GM12875 (cell line): ENCODE results near the gene KIF3C.
"Not testable (repeated sequence)": the region's sequence is repeated elsewhere in the genome, so short reads cannot be mapped to it uniquely, and the experiment has no call there.

Experiments
- H3K4me3 ChIP-seq: one replicate; pipeline ENCODE4 v1.5.1; 2011; ENCODE audit warnings: low read depth, low read length, control low read depth
- TF ChIP-seq, protein P1 (sequence below): IDR thresholded peaks from 2 replicates; pipeline ENCODE4 v1.5.1; 2011; ENCODE audit warnings: low read depth, mild to moderate bottlenecking, control low read depth, inconsistent platforms, low read length, moderate library complexity, borderline replicate concordance; ENCODE audit not compliant: insufficient read depth

KIF3C gene

DNA sequence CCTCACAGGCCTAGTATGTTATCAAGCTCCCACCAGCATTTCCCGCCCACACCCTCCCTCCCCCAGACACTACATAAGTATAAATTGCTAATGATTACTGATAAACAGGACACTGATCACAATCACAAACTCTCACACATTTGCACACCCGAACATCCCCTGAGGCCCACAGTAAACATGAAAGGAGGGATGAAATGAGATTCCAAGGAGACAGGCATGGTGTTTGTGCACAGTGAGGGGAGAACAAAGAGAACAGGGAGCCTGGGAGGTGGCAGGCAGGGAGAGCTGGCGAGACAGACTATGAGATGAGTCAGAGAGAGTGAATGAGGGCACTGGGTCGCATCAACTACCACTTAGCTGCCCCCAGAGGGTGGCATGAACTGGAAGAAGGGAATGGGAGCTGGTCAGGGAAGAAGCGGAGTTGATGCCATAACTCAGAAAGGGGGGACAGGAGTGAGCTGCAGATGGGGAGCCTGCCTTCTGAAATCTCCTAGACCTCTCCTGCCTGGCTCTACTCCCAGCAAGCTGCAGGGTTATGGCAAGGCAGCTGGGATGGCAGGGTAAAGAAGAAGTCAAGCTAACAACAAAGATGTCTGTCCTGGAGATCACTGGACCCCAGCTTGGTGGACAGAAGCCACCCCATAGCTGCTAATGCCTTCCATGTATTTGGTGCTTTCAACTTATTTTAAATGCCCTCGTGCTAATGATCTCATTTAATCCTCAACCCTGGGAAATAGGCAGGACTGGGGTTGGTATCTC is 5.1 kb downstream of the KIF3C start:
- no peak overlapping the region for H3K4me3 ChIP-seq
- TF ChIP-seq, protein P1, sequence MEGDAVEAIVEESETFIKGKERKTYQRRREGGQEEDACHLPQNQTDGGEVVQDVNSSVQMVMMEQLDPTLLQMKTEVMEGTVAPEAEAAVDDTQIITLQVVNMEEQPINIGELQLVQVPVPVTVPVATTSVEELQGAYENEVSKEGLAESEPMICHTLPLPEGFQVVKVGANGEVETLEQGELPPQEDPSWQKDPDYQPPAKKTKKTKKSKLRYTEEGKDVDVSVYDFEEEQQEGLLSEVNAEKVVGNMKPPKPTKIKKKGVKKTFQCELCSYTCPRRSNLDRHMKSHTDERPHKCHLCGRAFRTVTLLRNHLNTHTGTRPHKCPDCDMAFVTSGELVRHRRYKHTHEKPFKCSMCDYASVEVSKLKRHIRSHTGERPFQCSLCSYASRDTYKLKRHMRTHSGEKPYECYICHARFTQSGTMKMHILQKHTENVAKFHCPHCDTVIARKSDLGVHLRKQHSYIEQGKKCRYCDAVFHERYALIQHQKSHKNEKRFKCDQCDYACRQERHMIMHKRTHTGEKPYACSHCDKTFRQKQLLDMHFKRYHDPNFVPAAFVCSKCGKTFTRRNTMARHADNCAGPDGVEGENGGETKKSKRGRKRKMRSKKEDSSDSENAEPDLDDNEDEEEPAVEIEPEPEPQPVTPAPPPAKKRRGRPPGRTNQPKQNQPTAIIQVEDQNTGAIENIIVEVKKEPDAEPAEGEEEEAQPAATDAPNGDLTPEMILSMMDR: no peak

GRCh38 chr2:25972049-25972823 is 10.1 kb downstream of the KIF3C start:
- no peak overlapping the region for H3K4me3 ChIP-seq
- TF ChIP-seq, protein P1: no peak

- TF ChIP-seq, protein P1: no peak
- H3K4me3 ChIP-seq: no peak overlapping the region
Measured at GRCh38 chr2:25971596-25971995, 10.7 kb downstream of the KIF3C start.

GRCh38 chr2:25966531-25967270 is 15.6 kb downstream of the KIF3C start:
- H3K4me3 ChIP-seq: no peak overlapping the region
- TF ChIP-seq, protein P1: no peak

DNA sequence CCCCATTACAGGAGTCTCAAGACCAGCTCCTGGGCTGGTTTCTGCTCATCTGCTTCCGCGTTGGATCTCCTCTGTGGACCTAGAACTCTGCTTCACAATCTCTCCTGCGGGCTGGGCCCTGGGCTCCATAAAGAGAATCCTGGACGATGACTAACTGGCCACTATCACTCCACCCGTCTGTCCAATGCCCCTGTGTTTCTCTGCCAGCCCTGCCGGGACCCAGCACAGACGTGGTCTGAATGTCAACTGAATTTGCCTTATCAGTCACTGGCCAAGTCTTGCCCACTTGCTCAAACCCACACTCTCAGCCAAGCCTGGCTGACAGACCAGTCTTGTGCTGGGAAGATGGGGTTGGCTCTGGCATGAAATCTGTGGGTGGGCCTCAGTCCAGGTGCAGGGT is 17.4 kb downstream of the KIF3C start:
- TF ChIP-seq, protein P1: no peak
- no peak overlapping the region for H3K4me3 ChIP-seq

DNA sequence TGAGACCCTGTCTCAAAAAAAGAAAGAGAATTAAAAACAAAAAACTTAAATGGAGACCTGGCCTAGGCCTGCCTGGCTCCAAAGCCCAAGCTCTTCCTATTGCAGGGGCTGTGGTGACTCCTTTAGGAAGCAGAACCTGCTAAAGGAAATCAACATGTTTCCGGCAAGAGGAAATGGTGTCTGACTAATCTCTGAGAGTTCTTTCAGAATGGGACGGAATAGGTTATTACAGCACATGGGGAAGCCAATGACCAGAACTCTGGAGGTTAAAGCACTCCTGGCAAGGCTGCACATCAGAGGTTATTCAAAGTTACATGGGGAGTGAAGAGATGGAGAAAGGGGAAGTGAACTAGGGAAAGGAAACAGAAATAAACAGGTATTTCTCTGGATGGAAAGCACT is 21.4 kb downstream of the KIF3C start:
- TF ChIP-seq, protein P1: no peak

GRCh38 chr2:25960396-25960795 is 21.9 kb downstream of the KIF3C start:
- TF ChIP-seq, protein P1: no peak
- H3K4me3 ChIP-seq: no peak overlapping the region

More for the DNA sequence above, 21.4 kb downstream of the KIF3C start:
- H3K4me3 ChIP-seq: no peak overlapping the region

DNA sequence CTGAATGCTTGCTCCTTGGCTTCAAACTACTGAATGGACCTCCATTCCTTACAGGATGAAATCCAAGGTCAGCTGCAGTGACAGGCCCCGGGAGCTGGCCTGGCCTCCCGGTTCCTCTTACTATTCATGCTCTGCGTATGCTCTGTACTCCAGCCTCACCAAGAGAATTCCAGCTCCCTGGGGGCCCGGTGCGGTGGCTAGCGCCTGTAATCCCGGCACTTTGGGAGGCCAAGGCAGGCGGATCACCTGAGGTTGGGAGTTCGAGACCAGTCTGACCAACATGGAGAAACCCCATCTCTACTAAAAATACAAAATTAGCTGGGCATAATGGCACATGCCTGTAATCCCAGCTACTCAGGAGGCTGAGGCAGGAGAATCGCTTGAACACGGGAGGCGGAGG is 23.7 kb downstream of the KIF3C start:
- not testable (repeated sequence) for H3K4me3 ChIP-seq
